ENCODE results near the gene LAMB4.

Gene LAMB4

DNA sequence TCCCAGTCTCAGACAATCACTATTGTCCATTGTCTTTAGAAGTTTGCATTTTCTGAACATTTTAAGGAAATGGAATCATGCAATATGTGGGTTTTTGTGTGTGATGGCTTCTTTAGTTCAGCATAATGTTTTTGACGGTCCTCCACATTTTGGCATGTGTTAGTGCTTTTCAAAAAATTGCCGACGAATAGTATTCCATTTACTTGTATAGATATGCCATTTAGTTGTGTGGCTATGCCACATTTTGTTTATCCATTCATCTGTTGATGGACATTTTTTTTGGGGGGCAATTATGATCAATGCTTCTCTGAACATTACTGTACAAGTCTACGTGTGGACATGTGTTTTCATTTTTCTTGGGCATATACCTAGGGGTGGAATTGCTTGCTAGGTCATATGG lies 12.0 kb upstream of the LAMB4 start:
- no peak for DNase-seq (ENCODE audit: low read depth)

DNA sequence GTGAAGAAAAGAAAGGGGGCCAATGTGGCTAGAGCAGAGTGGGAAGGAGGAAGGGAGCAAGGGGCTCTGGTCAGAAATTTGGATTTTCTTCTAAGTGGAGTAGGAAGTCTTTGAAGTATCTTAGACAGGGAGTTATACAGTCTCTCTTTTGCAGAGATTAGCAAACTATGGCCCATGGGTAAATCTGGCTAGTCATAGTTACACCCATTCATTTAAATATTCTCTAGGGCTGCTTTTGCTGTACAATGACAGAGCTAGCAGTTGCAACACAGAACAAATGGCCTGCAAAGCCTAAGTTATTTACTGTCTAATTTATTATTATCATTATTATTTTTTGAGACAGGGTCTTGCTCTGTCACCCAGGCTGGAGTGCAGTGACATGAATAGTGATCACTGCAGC lies 10.5 kb upstream of the LAMB4 start:
- no peak for DNase-seq (ENCODE audit: low read depth)

DNA sequence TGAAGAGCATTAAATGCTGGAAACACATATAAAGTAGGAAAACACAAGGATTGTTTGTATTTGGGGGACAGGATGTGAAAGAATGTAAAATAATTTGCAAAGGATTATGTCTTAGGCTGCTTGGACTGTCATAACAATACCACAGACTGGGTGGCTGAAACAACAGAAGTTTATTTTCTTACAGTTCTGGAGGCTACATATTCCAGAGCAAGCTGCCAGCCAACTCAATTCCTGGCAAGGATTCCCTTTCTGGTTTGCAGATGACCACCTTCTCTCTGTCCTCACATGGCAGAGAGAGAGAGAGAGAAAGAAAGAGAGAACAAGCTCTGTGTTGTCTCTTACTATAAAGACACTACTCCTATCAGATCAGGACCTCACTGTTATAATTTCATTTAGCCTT lies 8.8 kb upstream of the LAMB4 start:
- DNase-seq (ENCODE audit: low read depth), result no peak

DNA sequence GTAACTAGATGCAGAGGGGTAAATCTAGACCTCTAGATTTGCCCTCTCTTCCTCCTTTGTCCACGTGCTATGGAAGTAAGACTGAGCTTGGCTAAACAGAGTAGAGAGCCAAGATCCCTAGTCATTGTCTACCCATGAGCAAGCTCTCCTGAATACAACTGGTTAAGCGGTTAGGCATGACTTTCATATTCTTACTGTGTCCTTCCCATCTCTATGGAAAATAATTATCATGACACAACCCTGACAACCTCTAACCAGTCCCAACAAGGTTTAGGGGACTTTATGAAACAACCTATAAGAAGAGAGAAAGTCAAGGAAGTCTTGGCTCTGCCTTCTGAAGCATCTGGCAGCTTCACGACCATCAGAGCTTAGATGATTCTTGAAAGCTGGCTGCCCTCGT lies 7.8 kb upstream of the LAMB4 start:
- DNase-seq (ENCODE audit: low read depth), result no peak

DNA sequence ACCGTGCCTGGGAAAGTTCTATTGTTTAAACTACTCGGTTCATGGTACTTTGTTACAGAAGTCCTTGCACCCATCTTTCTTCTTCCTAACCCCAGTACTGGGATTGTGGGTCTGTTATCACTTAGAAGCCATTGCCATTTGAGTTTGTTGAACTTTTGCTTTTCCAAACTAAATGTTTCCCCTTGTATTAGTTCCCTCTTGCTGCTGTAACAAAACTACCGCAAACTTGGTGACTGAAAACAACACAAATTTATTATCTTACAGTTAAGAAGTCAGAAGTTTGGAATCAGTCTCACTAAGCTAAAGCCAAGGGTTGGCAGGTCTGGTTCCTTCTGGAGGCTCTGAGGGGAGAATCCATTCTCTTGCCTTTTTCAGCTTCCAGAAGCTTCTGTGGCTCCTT lies 6.9 kb upstream of the LAMB4 start:
- no peak for DNase-seq (ENCODE audit: low read depth)

DNA sequence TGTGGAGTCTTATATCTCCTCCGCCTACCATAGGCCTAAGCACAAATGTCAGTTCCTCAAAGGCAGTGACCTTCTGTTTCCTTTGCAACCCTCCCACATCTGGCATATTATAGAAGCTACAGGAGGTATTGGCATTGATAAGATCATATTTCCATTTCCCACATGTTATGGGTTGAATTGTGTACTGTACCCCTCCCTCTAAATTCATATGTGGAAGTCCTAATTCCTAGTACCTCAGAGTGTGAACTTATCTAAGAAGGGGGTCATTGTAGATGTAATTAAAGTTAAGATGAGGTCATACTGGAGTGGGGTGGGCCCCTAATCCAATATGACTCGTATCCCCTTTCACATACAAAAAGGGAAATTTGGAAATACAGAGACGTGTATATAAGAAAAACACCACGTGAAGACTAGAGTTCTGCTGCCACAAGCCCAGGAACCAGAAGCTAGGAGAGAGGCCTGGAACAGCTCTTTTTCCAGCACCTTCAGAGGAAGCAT lies 6.1 kb upstream of the LAMB4 start:
- no peak for DNase-seq (ENCODE audit: low read depth)

DNA sequence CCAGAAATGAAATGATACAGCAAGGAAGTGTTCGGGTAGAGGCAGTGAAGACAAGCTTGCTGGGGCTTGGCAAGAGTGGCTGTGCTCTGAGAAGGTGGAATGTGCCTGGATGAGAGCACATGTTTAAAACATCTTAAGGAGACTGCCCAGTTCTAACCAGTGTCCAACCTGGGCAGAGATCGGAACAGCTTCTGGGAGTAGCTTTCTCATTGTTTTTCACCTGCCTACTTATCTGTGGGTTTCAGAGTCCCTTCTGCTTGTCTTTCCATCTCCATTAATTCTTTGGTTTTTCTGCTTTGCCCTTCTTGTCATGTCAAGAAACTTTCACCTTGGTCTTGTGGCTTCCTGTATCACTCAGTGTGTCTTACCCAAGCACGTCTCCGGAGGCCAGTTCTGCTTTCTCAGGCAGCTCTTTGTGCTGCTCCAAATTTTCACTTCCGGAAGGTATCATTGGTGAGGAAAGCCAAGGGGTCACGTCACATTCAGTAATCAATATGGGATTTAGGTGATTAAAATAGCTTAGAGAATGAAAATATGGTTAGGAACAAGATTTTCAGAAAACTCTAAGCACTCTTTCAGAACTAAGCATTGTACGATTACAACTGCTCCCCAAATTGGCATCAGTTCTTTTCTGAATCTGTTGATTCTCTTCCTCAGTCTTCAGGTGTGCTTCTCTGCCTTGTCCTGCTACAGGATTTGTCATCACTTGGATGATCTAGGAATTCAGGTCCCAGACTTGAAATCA lies 5.5 kb upstream of the LAMB4 start:
- no peak for DNase-seq (ENCODE audit: low read depth)

DNA sequence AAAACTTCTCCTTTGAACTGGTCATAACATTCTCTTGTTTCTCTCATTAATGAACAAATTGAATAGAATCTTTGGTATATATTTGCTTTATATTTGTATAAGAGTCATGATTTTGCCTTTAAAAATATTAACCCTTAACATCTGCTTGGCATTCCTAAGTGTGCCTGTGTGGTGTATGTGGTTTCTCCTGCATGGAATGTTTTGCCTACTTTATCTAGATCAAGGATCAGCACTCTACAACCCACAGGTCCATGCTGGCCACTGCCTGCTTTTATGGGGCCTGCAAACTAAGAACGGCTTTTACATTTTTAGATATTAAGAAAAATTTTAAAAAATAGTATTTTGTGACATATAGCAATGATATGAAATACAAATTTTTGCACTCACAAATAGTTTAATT lies 4.3 kb upstream of the LAMB4 start:
- DNase-seq (ENCODE audit: low read depth), result no peak

DNA sequence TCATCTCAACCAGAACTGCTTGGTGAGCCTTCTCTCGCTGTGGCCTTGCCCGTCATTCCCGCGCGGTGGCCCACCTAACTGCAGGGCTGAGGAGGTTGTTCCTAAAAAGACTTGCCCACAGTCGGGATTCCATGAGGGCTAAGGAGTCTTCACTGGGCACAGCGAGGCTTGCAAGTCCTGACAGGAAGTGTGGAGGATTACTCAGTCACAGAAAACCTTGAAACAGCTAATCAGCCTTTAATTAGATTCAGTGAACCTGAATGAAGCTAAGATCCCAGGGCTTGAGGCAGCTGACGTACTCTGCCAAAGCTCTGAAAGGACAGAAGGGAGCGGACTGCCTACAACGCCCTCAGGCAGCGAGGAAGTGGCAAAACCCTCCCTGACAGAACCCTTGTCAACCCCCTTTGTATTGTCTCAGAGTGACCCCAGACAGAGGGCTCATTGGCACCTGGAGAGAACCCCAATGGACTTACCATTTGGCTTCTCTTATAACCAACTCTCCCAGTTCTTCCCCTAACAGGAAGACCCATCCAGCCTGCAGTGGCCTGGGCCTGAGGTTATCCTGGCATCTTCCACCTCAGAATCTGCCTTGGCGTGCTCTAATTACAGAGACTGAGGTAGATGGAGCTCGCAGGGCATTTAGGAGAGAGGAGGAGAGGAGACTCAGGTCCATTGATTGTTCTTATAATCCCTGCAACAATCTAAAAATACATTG lies 2.5 kb upstream of the LAMB4 start:
- no peak for DNase-seq (ENCODE audit: low read depth)

DNA sequence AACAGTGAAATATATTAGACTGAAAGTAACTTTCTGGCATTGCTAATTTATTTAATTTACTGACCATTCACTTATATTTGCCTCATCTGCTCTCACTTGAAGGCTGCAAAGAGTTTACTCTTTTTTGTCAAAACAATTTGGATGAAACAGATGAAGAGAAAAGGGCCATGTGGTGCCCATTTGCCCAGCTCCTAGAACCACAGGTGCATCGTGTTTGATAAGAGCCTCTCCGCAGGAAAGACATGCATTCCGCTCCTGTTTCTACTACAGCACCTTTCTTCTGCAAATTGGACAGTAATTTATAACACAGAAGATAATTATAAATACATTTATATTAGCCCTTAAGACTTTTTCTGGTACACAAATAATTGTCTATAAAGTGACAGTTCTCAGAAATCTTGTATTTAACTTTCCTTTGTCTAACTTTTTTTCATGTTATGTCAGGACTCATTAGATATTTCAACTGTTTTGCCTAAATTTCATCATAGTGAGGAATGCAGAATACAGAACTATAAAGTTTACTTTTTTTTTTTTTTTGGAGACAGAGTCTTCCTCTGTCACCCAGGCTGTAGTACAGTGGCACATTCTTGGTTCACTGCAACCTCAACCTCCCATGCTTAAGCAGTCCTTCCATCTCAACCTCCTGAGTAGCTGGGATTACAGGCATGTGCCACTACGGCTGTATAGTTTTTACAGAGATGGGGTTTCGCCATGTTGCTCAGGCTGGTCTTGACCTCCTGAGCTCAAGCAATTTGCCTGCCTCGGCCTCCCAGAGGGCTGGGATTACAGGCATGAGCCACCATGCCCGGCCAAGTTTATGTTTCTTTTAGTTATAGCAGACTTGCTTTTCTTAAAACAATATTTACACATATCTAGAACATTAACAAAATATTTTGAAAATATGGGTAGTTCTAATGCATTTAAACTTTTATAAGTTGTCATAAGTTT lies 869 bp downstream of the LAMB4 start:
- DNase-seq (ENCODE audit: low read depth), result no peak

DNA sequence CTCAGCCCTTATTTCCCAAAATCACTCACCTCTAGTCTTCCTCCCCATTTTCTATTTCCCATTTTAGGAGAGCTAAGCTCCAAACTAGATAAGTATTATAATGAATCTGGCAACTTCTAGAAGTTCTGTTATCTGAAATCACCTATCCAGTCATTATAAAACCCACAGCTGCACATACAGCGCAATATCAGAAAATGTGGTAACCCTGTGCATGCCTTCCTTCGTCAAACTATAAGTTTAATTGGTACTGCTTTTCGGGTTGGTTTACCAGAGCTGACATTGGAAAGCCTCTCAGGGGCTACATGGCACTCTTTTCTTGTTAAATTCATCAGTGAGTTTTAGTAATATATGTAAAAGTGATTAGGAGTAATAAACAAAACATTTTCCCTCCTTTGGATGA lies 1.6 kb downstream of the LAMB4 start:
- no peak for DNase-seq (ENCODE audit: low read depth)

DNA sequence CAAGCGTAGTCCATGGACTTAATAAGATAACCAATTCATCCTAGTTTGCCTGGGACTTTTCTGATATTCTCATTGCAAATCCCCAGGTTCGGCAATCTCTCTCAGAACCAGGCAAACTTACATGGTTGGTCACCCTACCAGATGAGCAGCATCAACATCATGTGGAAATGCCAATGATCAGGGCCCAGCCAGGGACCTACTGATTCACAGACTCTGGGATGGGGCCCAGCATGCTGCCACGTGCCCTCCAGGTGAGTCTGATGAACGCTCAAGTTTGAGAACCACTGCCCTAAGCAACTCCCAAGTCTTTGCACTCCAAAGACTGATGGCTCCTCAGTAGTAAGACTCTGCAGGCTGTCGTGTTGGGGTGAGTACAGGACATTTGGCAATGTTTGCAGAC lies 2.7 kb downstream of the LAMB4 start:
- no peak for DNase-seq (ENCODE audit: low read depth)

DNA sequence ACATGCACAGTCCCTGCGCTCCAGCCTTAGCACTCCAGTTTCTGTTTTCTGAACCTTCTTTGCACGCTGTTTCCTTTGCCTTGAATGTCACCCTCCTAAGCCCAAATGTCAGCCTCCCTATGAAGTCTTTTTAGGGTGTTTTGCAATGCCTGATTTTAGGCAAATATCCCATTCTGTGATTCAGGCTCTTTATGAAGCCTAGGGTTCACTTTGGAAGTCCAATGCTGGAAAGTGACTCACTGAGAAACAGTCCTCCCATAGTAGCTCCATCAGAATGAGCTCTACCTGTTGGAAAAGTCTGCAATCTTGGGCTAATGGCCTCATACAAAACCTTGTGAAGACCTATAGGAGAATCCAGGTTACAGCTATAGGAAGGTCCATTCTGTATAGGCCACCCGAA lies 5.3 kb downstream of the LAMB4 start:
- DNase-seq (ENCODE audit: low read depth), result no peak

DNA sequence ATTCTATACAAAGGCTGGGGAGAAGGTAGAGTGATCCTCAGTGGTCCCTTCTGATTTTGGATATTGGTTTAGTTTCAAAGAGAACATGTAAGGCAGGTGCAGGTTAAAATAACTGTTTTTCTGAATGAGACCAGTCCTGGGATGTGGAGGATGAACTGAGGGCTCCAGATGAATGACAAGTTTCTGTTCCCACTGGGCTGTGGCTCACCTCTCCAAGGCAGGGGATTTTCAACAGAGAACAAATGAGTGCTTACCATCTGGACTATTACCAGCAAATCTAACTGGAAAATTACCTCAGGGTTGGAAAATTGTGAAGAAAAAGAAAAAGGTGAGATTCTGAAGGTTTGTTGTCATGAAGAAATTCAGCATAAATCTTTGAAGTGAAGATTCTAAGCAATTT lies 8.0 kb downstream of the LAMB4 start:
- DNase-seq (ENCODE audit: low read depth), result no peak

DNA sequence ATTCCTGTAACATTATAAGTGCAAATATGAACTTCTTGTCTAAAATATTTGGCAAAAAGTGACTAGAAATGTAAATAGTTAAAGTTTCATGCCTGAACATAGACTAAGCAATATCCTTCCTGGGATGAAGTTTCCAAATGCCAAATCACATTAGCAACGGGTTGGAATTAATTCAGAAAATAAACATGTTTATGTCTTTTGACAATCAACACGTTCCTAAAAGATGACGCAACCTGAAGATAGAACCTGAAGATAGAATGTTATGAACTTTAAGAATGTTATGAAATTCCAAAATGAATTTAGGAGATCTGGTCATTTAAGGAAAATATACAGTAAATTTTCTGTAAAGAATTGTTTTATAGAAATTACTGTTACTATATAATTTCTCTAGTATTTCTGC lies 9.2 kb downstream of the LAMB4 start:
- no peak for DNase-seq (ENCODE audit: low read depth)

DNA sequence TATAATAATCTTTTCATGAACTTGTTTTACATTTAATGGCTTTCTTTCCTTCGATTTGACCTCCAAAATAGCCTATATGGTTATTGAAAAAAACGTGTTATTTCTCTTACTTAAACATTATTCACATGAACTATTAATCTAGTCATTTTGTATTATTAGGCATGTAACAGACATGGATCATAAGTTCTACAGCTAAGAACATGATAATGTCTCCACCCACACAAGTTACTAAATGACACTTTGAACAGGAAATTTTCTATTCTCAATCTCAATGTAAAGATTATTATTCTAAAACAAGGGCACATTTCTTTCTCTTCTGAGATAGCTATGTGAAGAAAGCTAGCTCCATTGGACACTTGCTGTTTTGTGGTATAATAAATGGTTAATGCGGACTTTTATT lies 10.0 kb downstream of the LAMB4 start:
- DNase-seq (ENCODE audit: low read depth), result no peak

DNA sequence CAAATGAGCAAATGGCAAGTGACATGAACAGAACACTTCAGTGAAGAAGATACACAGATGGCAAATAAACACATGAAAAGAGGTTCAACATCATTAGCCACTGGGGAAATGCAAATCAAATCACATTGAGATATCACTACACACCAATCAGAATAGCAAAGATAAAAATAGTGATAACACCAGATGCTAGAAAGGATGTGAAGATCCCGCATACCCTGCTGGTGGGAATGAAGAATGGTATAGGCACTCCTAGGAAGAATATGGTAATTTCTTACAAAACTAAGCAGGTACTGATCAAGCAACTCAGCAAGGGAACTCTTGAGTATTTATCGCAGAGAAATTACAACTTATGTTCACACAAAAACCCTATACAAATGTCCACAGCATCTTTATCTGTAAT lies 11.2 kb downstream of the LAMB4 start:
- DNase-seq (ENCODE audit: low read depth), result no peak

DNA sequence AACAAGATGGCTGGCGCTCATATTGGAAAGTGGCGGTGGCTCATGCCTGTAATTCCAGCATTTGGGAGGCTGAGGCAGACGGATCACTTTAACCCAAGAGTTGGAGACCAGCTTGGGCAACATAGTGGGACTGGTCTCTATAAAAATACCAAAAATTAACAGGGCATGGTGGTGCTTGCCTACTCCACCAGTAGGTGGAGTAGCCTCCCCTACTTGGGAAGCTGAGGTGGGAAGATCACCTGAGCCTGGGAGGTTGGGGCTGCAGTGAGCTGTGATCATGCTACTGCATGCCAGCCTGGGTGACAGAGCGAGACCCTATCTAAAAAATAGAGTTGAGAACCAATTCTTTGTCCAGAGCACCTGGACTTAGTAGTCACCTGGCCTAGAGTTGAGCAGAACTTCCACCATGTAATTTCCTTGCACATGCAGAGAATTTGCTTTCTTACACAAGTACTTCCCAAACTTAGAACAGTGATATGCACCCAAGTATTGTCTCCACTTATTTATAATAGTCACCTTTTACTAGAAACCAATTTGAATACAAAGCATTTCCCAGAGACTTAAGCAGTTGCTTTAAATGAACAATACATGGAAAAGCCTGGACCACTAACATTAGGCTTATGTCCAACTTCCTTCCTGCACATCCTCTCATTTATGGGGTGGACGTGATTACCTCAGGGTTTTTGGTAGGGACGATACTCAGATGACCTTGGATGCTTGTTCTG lies 15.9 kb downstream of the LAMB4 start:
- DNase-seq (ENCODE audit: low read depth), result no peak

DNA sequence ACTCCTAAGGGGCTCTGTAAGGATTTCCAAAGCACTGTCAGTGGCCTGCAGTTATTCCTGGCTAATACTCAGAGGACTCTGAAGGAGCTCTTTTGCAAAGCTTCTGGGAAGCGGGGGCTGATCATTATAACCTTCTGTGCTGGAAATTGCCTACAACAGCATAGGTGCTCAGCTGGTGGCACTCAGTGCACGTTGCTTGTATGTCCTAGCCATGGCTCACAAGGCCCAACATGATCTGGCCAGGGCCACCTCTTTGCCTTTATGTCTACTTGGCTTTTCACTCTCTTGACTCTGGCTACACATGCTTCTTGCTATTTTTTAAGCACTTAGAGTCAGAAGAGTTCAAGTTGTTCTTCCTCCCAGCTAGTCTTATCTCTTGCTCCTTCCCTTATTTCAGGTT lies 17.5 kb downstream of the LAMB4 start:
- DNase-seq (ENCODE audit: low read depth), result no peak

DNA sequence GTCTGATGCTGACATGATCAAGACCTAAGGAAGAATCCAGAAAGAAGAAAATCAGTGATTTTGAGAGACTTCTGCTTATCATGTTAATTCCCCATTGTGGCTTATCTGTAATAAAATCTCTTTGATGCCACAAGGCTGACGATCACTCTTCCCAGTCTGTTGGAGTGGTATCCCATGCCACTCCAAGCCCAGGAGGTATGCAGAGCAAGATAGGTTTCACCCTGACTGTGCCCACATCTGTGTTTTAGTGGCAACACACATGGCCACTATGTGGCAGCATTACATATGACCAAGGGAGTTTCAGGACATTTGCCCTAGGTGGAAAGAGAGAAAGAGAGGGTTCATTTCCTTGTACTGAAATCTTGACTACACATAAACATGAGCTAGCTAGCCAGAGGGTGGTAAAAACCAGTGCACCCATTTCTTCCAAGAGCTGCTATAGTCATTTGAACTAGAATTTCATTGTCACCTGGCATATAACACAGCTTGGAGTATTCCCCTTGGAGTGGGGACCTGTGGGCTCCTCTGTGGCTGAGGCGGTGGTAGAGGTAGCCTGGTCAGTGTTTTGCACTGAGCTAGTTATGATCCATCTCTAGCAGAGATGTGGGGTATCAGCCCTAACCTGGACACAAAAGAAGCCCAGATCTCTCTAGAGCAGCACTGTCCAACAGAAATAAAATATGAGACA lies 20.8 kb downstream of the LAMB4 start:
- no peak for DNase-seq (ENCODE audit: low read depth)

DNA sequence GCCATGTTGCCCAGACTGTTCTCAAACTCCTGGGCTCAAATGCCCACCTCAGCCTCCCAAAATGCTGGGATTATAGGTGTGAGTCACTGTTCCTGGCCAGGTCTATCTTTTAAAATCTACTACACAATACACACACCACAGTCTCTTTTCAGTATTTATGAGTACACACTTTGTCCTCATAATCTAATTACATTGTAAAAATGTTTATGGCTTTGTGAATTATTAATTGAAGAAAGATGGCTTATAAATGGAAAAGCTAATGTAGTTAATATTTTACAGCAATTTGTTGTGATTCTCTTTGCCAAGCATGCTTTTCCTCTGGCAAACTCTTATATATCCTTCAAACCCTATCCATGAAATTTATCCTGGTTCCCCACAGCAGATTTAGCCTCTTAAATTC lies 22.0 kb downstream of the LAMB4 start:
- DNase-seq (ENCODE audit: low read depth), result no peak

Data from activated gamma-delta T cell treated with anti-CD3 and anti-CD28 coated beads, Interleukin-2, amount 50 U/mL, for 16 hours (primary cell).